ENCODE data around the gene KMT2E.

DNA sequence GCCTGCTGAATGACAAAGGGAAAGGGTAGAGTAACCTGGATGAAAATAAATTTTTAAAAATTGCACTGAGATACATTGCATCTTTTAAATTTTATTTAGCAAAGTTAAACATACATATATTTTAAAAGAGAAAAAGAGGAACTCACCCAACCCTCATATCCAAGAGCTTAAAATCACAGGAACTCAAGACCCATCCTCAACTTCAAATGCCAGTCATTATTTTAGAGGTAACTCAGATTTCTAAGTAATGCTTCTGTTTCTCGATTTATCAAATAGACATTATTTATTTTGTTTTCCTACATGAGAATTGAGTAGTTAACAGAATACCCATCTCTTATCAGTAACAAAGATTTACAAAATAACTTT is 32.4 kb upstream of the KMT2E start:
- TF ChIP-seq, protein P1, sequence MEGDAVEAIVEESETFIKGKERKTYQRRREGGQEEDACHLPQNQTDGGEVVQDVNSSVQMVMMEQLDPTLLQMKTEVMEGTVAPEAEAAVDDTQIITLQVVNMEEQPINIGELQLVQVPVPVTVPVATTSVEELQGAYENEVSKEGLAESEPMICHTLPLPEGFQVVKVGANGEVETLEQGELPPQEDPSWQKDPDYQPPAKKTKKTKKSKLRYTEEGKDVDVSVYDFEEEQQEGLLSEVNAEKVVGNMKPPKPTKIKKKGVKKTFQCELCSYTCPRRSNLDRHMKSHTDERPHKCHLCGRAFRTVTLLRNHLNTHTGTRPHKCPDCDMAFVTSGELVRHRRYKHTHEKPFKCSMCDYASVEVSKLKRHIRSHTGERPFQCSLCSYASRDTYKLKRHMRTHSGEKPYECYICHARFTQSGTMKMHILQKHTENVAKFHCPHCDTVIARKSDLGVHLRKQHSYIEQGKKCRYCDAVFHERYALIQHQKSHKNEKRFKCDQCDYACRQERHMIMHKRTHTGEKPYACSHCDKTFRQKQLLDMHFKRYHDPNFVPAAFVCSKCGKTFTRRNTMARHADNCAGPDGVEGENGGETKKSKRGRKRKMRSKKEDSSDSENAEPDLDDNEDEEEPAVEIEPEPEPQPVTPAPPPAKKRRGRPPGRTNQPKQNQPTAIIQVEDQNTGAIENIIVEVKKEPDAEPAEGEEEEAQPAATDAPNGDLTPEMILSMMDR (IDR thresholded peaks at IDR 0.05): no peak
- no peak for TF ChIP-seq ZFX (IDR thresholded peaks at IDR 0.05; ENCODE audit: borderline replicate concordance)
